Tibial nerve (tissue), 4 donors: ENCODE data around the gene ELMO2. TPM values are rescaled to one million over a fixed set of nuclear protein-coding genes. Genes with fewer than 3 reads are reported as not detected.
A peak's percentile ranks its signal among the peaks of the same experiment; 100 is the strongest.

Experiments used
- DNase-seq, 2 donors: peaks; one replicate each; pipeline ENCODE4 v3.0.0-alpha.2; 2019; ENCODE audit warnings: low spot score in 2 of 2
- H3K27ac ChIP-seq, 4 donors: fragments of 200-600 bp; sonication (generic) in 3 of 4; one replicate each; pipeline ENCODE4 v1.5.1; 2017 to 2019; ENCODE audit warnings: mild to moderate bottlenecking in 1 of 4
- H3K27me3 ChIP-seq, 2 donors: fragments of 200-600 bp; sonication (generic) in 1 of 2; one replicate each; pipeline versions ENCODE4 v1.5.1 to v1.6.0; 2017 to 2019
- H3K36me3 ChIP-seq, 3 donors: fragments of 200-600 bp; sonication (generic); one replicate each; pipeline ENCODE4 v1.5.1; 2018 to 2019
- H3K4me1 ChIP-seq, 4 donors: fragments of 200-600 bp; sonication (generic) in 3 of 4; one replicate each; pipeline ENCODE4 v1.5.1; 2017 to 2019
- H3K4me3 ChIP-seq, 4 donors: fragments of 200-600 bp; sonication (generic) in 3 of 4; one replicate each; pipeline ENCODE4 v1.5.1; 2017 to 2019; ENCODE audit warnings: mild to moderate bottlenecking in 1 of 4, moderate library complexity in 1 of 4
- H3K9me3 ChIP-seq, 4 donors: fragments of 200-600 bp; sonication (generic) in 3 of 4; one replicate each; pipeline ENCODE4 v1.5.1; 2017 to 2019
- CTCF ChIP-seq, 5 experiments: fragments of 200-600 bp in 3 of 5; fragments of 450-650 bp in 2 of 5; sonication (generic) in 3 of 5; IDR thresholded peaks; one replicate each; pipeline ENCODE4 v1.5.1; 2016 to 2019; ENCODE audit warnings: antibody characterized with exemption in 5 of 5, mild to moderate bottlenecking in 3 of 5, moderate library complexity in 2 of 5
- EP300 ChIP-seq, 2 donors: sonication (generic); formaldehyde crosslinking; IDR thresholded peaks; one replicate each; pipeline ENCODE4 v1.6.1; 2017; ENCODE audit warnings: antibody characterized with exemption in 2 of 2, mild to moderate bottlenecking in 1 of 2
- POLR2A ChIP-seq, 2 donors: fragments of 450-650 bp; IDR thresholded peaks; one replicate each; pipeline ENCODE4 v1.6.1; 2017; ENCODE audit warnings: antibody characterized with exemption in 2 of 2, mild to moderate bottlenecking in 2 of 2, moderate library complexity in 2 of 2
- WGBS, 2 donors: methylation state at CpG; one replicate each; pipeline ENCODE4 v1.1.5; 2018; 5-methylcytosine and 5-hydroxymethylcytosine counted together
- total RNA-seq, 4 donors: library from RNA; depleted of rRNA; stranded (reverse); fragments of >200 nt; gene quantifications; one replicate each; pipeline ENCODE4 v1.1.0, GENCODE V29; 2016

ELMO2 gene
- total RNA-seq, 4 donors from 2014 or later: 56.7 to 78.9 (median 70.5) TPM

GRCh38 chr20:46400253-46400652, 6.2 kb downstream of the ELMO2 start:
- TF ChIP-seq EP300 (IDR thresholded peaks at IDR 0.05): peak in 1 of 2 donors; percentile 54
- TF ChIP-seq CTCF (IDR thresholded peaks at IDR 0.05): no peak
- peak overlapping the region in 1 of 4 donors; percentile 5 for H3K4me3 ChIP-seq
- DNase-seq: peak in 1 of 2 donors; percentile 43

GRCh38 chr20:46399401-46399800, 7.0 kb downstream of the ELMO2 start:
- no peak for DNase-seq
- Histone ChIP-seq H3K4me3 (no peak overlapping the region), H3K9me3 (no peaks in the 10 kb centered on the region), H3K36me3 (peaks cover 0 to 15% (median 3%) of the 10 kb centered on the region in 3 donors), H3K27ac (peak overlapping the region; percentile 14 to 98 (median 78)), H3K27me3 (no peaks in the 10 kb centered on the region), H3K4me1 (peaks cover 0 to 99% (median 65%) of the 10 kb centered on the region in 4 donors)
- 48 to 60% methylated on average over 3 of the region's 3 CpGs for WGBS, 2 donors
- no peak for TF ChIP-seq CTCF (IDR thresholded peaks at IDR 0.05)
- no peak for TF ChIP-seq EP300 (IDR thresholded peaks at IDR 0.05)
- TF ChIP-seq POLR2A (IDR thresholded peaks at IDR 0.05): no peak

More at GRCh38 chr20:46400253-46400652, 6.2 kb downstream of the ELMO2 start:
- Histone ChIP-seq H3K27ac (peak overlapping the region; percentile 32 to 98 (median 78)), H3K9me3 (no peaks in the 10 kb centered on the region), H3K36me3 (peaks cover 0 to 13% (median 3%) of the 10 kb centered on the region in 3 donors), H3K27me3 (no peaks in the 10 kb centered on the region), H3K4me1 (peaks cover 0 to 99% (median 68%) of the 10 kb centered on the region in 4 donors)
- 5 to 6% methylated on average over 4 of the region's 4 CpGs for WGBS, 2 donors

- H3K27ac ChIP-seq: peak overlapping the region; percentile 14 to 98 (median 78)
- TF ChIP-seq CTCF (IDR thresholded peaks at IDR 0.05) (no peak), EP300 (IDR thresholded peaks at IDR 0.05) (no peak), POLR2A (IDR thresholded peaks at IDR 0.05) (no peak)
- H3K9me3 ChIP-seq: no peaks in the 10 kb centered on the region
- H3K4me3 ChIP-seq: no peak overlapping the region
- H3K36me3 ChIP-seq: peaks cover 0 to 19% (median 3%) of the 10 kb centered on the region in 3 donors
- H3K27me3 ChIP-seq: no peaks in the 10 kb centered on the region
- WGBS, 2 donors: 82 to 96% methylated on average over 3 of the region's 3 CpGs
- peaks cover 0 to 99% (median 60%) of the 10 kb centered on the region in 4 donors for H3K4me1 ChIP-seq
- DNase-seq: no peak
Measured at GRCh38 chr20:46398963-46399362, 7.5 kb downstream of the ELMO2 start.

GRCh38 chr20:46396052-46396740, 10.2 kb downstream of the ELMO2 start:
- DNase-seq: no peak
- WGBS, 2 donors: 53% methylated on average over 7 of the region's 7 CpGs
- Histone ChIP-seq H3K27ac (peak overlapping the region in 1 of 4 donors; percentile 3), H3K27me3 (no peaks in the 10 kb centered on the region), H3K36me3 (peaks cover 5 to 47% (median 9%) of the 10 kb centered on the region in 3 donors), H3K4me1 (peaks cover 0 to 73% (median 34%) of the 10 kb centered on the region in 4 donors), H3K4me3 (no peak overlapping the region), H3K9me3 (no peaks in the 10 kb centered on the region)
- no peak for TF ChIP-seq CTCF (IDR thresholded peaks at IDR 0.05)
- no peak for TF ChIP-seq EP300 (IDR thresholded peaks at IDR 0.05)
- TF ChIP-seq POLR2A (IDR thresholded peaks at IDR 0.05): no peak
